T-helper 1 cell treated with Interleukin-12 subunit alpha and Interleukin-12 subunit beta and Interleukin-4 antibody, amounts not matched to agents 30 μg/mL and 1 μg/mL, for 36 hours (primary cell): Measurements from ENCODE around the gene IFNA4.
"Not testable (repeated sequence)": the region's sequence is repeated elsewhere in the genome, so short reads cannot be mapped to it uniquely, and the experiment has no call there.

Experiments used
- H3K27ac Mint-ChIP-seq: one replicate; pipeline ENCODE4 v1.8.0; 2021; ENCODE audit warnings: mild to moderate bottlenecking, mixed read lengths
- H3K27me3 Mint-ChIP-seq: one replicate; pipeline ENCODE4 v1.8.0; 2021; ENCODE audit warnings: low read depth, mixed read lengths
- H3K36me3 Mint-ChIP-seq: one replicate; pipeline ENCODE4 v1.8.0; 2021; ENCODE audit warnings: low read depth, mixed read lengths
- H3K4me1 Mint-ChIP-seq: one replicate; pipeline ENCODE4 v1.8.0; 2021; ENCODE audit warnings: low read depth, mixed read lengths
- H3K4me3 Mint-ChIP-seq: one replicate; pipeline ENCODE4 v1.8.0; 2021; ENCODE audit warnings: mild to moderate bottlenecking, moderate library complexity, mixed read lengths
- H3K9me3 Mint-ChIP-seq: one replicate; pipeline ENCODE4 v1.8.0; 2021; ENCODE audit warnings: mixed read lengths

IFNA4 gene

GRCh38 chr9:21187487-21187886 lies at the start of gene IFNA4:
Gene IFNA4, minus strand, starts transcription at chr9:21187587. Its CDS starts 56 bp downstream, at chr9:21187531.
- H3K27ac Mint-ChIP-seq, H3K4me1 Mint-ChIP-seq, H3K9me3 Mint-ChIP-seq, H3K36me3 Mint-ChIP-seq, H3K4me3 Mint-ChIP-seq: not testable (repeated sequence)
- H3K27me3 Mint-ChIP-seq = peaks cover 29% of the 10 kb centered on the region

GRCh38 chr9:21236360-21236714 lies 49.0 kb upstream of the IFNA4 start:
- not testable (repeated sequence) for H3K4me3 Mint-ChIP-seq, H3K36me3 Mint-ChIP-seq, H3K27ac Mint-ChIP-seq, H3K9me3 Mint-ChIP-seq, H3K4me1 Mint-ChIP-seq
- H3K27me3 Mint-ChIP-seq = peaks cover 42% of the 10 kb centered on the region

- H3K36me3 Mint-ChIP-seq, H3K4me1 Mint-ChIP-seq, H3K9me3 Mint-ChIP-seq, H3K4me3 Mint-ChIP-seq, H3K27ac Mint-ChIP-seq: not testable (repeated sequence)
- peaks cover 42% of the 10 kb centered on the region for H3K27me3 Mint-ChIP-seq
Observed at GRCh38 chr9:21235468-21236359, 48.3 kb upstream of the IFNA4 start.

- H3K27ac Mint-ChIP-seq = no peak overlapping the region
- H3K9me3 Mint-ChIP-seq = no peaks in the 10 kb centered on the region
- peaks cover 5% of the 10 kb centered on the region for H3K4me1 Mint-ChIP-seq
- H3K27me3 Mint-ChIP-seq = peaks cover 33% of the 10 kb centered on the region
- no peak overlapping the region for H3K4me3 Mint-ChIP-seq
- H3K36me3 Mint-ChIP-seq = no peaks in the 10 kb centered on the region
Observed at GRCh38 chr9:21234153-21234687, 46.8 kb upstream of the IFNA4 start.

- H3K27ac Mint-ChIP-seq = no peak overlapping the region
- H3K36me3 Mint-ChIP-seq = no peaks in the 10 kb centered on the region
- H3K9me3 Mint-ChIP-seq = no peaks in the 10 kb centered on the region
- H3K4me3 Mint-ChIP-seq = no peak overlapping the region
- peaks cover 28% of the 10 kb centered on the region for H3K27me3 Mint-ChIP-seq
- peaks cover 5% of the 10 kb centered on the region for H3K4me1 Mint-ChIP-seq
Observed at GRCh38 chr9:21233258-21233657, 45.9 kb upstream of the IFNA4 start.

- Mint-ChIP-seq H3K27ac (no peak within 1 kb of the TSS), H3K36me3 (no peaks in the 10 kb centered on the region), H3K4me1 (no peaks in the 10 kb centered on the region), H3K4me3 (no peak within 1 kb of the TSS), H3K27me3 (peaks cover 17% of the 10 kb centered on the region), H3K9me3 (no peaks in the 10 kb centered on the region)
Observed at GRCh38 chr9:21228122-21228521, 40.7 kb upstream of the IFNA4 start, which contains the start of gene IFNA17. Gene IFNA17, minus strand, starts transcription at chr9:21228222. Its CDS starts 49 bp downstream, at chr9:21228173.

- H3K4me1 Mint-ChIP-seq, H3K9me3 Mint-ChIP-seq, H3K36me3 Mint-ChIP-seq, H3K27ac Mint-ChIP-seq, H3K4me3 Mint-ChIP-seq: not testable (repeated sequence)
- peaks cover 39% of the 10 kb centered on the region for H3K27me3 Mint-ChIP-seq
Observed at GRCh38 chr9:21217211-21217610, 29.8 kb upstream of the IFNA4 start, which contains the start of gene IFNA16. Gene IFNA16, minus strand, starts transcription at chr9:21217311. Its CDS starts 6 bp downstream, at chr9:21217305.

GRCh38 chr9:21213411-21214326 lies 26.3 kb upstream of the IFNA4 start:
- not testable (repeated sequence) for H3K4me1 Mint-ChIP-seq, H3K9me3 Mint-ChIP-seq, H3K4me3 Mint-ChIP-seq, H3K36me3 Mint-ChIP-seq, H3K27ac Mint-ChIP-seq
- peaks cover 14% of the 10 kb centered on the region for H3K27me3 Mint-ChIP-seq

- H3K36me3 Mint-ChIP-seq, H3K4me3 Mint-ChIP-seq, H3K9me3 Mint-ChIP-seq, H3K27ac Mint-ChIP-seq, H3K4me1 Mint-ChIP-seq: not testable (repeated sequence)
- H3K27me3 Mint-ChIP-seq = peaks cover 11% of the 10 kb centered on the region
Observed at GRCh38 chr9:21212160-21212559, 24.8 kb upstream of the IFNA4 start.

- not testable (repeated sequence) for H3K27ac Mint-ChIP-seq, H3K4me3 Mint-ChIP-seq, H3K36me3 Mint-ChIP-seq, H3K9me3 Mint-ChIP-seq, H3K4me1 Mint-ChIP-seq
- peaks cover 11% of the 10 kb centered on the region for H3K27me3 Mint-ChIP-seq
Observed at GRCh38 chr9:21210782-21211181, 23.4 kb upstream of the IFNA4 start.

GRCh38 chr9:21210311-21210710 lies 22.9 kb upstream of the IFNA4 start:
- no peaks in the 10 kb centered on the region for H3K9me3 Mint-ChIP-seq
- no peaks in the 10 kb centered on the region for H3K36me3 Mint-ChIP-seq
- H3K27me3 Mint-ChIP-seq = peaks cover 12% of the 10 kb centered on the region
- H3K27ac Mint-ChIP-seq = no peak overlapping the region
- H3K4me3 Mint-ChIP-seq = no peak overlapping the region
- peaks cover 1% of the 10 kb centered on the region for H3K4me1 Mint-ChIP-seq

GRCh38 chr9:21207043-21207442 lies 19.7 kb upstream of the IFNA4 start, which contains the start of gene IFNA10:
Gene IFNA10, minus strand, starts transcription at chr9:21207143. Its CDS starts 46 bp downstream, at chr9:21207097.
- peaks cover 20% of the 10 kb centered on the region for H3K27me3 Mint-ChIP-seq
- H3K4me3 Mint-ChIP-seq, H3K4me1 Mint-ChIP-seq, H3K9me3 Mint-ChIP-seq, H3K27ac Mint-ChIP-seq, H3K36me3 Mint-ChIP-seq: not testable (repeated sequence)

GRCh38 chr9:21205204-21205603 lies 17.8 kb upstream of the IFNA4 start:
- no peaks in the 10 kb centered on the region for H3K9me3 Mint-ChIP-seq
- H3K36me3 Mint-ChIP-seq = no peaks in the 10 kb centered on the region
- H3K27ac Mint-ChIP-seq = no peak overlapping the region
- H3K27me3 Mint-ChIP-seq = peaks cover 32% of the 10 kb centered on the region
- peaks cover 1% of the 10 kb centered on the region for H3K4me1 Mint-ChIP-seq
- H3K4me3 Mint-ChIP-seq = no peak overlapping the region

- not testable (repeated sequence) for H3K36me3 Mint-ChIP-seq
Observed at GRCh38 chr9:21202105-21202504, 14.7 kb upstream of the IFNA4 start, which contains the start of gene IFNA7. Gene IFNA7, minus strand, starts transcription at chr9:21202205. Its CDS starts 40 bp downstream, at chr9:21202165.

More at GRCh38 chr9:21202105-21202504, 14.7 kb upstream of the IFNA4 start, which contains the start of gene IFNA7:
- not testable (repeated sequence) for H3K4me3 Mint-ChIP-seq, H3K4me1 Mint-ChIP-seq, H3K9me3 Mint-ChIP-seq, H3K27ac Mint-ChIP-seq
- peaks cover 32% of the 10 kb centered on the region for H3K27me3 Mint-ChIP-seq
